ENCODE measurements around the gene DPPA5. TPM values are rescaled to one million over a fixed set of nuclear protein-coding genes. Genes with fewer than 3 reads are reported as not detected.

The DPPA5 gene
- total and polyA plus RNA-seq, 2 experiments from 2014 or later, result 3.0 to 12.9 TPM

DNA sequence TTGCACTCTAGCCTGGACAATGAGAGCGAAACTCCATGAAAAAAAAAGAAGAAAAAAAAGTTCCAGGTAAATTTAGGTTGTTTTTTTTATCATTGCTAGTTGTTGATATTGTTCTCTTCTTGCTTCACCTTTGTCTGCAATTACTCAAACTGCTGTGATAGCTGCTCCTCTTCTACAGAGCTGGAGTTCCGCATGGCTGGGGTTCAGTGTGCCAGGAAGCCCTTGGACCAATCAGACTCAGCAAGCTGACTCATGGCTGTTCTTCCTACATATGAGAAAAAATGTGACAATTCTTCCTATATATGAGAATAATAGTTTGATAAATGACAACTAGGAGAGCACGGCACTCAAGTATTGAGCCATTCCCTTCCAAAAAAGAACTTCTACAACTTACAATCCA lies 28.4 kb downstream of the DPPA5 start:
- H3K4me1 Mint-ChIP-seq, result 0 out of 3 replicates have a peak, but pooled peaks cover 3% of the 10 kb centered on the region
- H3K9me3 Mint-ChIP-seq, result peaks cover 4% of the 10 kb centered on the region; the same call in 2 of the 3 replicates
- Histone ChIP-seq H3F3A (replicated peaks; ENCODE audit: low read depth) (no peaks in the 10 kb centered on the region), H3K4me3 (no peak overlapping the region), H2AFZ (no peak overlapping the region), H3K27me3 (ENCODE audit: insufficient read depth) (no peaks in the 10 kb centered on the region), H4K20me1 (replicated peaks; ENCODE audit: insufficient read depth) (no peaks in the 10 kb centered on the region), H3K79me2 (replicated peaks; ENCODE audit: insufficient read depth) (no peaks in the 10 kb centered on the region), H3K9me2 (ENCODE audit: insufficient read depth) (no peaks in the 10 kb centered on the region), H3K36me3 (ENCODE audit: insufficient read depth) (no peaks in the 10 kb centered on the region), H3K27ac (ENCODE audit: low read depth) (no peak overlapping the region), H3K4me2 (no peak overlapping the region), H3K4me1 (ENCODE audit: insufficient read depth) (no peaks in the 10 kb centered on the region)
- no peak for TF ChIP-seq EZH2 (IDR thresholded peaks at IDR 0.05; ENCODE audit: low read depth, unreplicated experiment)
- TF ChIP-seq EZH2phosphoT487 (IDR thresholded peaks at IDR 0.05; ENCODE audit: unreplicated experiment), result no peak
- no peak for TF ChIP-seq CREB1 (CRISPR knock-in tag; IDR thresholded peaks at IDR 0.05; ENCODE audit: low read depth)
- TF ChIP-seq NANOG (IDR thresholded peaks at IDR 0.05; ENCODE audit: borderline replicate concordance), result no peak
- TF ChIP-seq JUNB (IDR thresholded peaks at IDR 0.05; ENCODE audit: unreplicated experiment), result no peak
- TF ChIP-seq, protein P1, sequence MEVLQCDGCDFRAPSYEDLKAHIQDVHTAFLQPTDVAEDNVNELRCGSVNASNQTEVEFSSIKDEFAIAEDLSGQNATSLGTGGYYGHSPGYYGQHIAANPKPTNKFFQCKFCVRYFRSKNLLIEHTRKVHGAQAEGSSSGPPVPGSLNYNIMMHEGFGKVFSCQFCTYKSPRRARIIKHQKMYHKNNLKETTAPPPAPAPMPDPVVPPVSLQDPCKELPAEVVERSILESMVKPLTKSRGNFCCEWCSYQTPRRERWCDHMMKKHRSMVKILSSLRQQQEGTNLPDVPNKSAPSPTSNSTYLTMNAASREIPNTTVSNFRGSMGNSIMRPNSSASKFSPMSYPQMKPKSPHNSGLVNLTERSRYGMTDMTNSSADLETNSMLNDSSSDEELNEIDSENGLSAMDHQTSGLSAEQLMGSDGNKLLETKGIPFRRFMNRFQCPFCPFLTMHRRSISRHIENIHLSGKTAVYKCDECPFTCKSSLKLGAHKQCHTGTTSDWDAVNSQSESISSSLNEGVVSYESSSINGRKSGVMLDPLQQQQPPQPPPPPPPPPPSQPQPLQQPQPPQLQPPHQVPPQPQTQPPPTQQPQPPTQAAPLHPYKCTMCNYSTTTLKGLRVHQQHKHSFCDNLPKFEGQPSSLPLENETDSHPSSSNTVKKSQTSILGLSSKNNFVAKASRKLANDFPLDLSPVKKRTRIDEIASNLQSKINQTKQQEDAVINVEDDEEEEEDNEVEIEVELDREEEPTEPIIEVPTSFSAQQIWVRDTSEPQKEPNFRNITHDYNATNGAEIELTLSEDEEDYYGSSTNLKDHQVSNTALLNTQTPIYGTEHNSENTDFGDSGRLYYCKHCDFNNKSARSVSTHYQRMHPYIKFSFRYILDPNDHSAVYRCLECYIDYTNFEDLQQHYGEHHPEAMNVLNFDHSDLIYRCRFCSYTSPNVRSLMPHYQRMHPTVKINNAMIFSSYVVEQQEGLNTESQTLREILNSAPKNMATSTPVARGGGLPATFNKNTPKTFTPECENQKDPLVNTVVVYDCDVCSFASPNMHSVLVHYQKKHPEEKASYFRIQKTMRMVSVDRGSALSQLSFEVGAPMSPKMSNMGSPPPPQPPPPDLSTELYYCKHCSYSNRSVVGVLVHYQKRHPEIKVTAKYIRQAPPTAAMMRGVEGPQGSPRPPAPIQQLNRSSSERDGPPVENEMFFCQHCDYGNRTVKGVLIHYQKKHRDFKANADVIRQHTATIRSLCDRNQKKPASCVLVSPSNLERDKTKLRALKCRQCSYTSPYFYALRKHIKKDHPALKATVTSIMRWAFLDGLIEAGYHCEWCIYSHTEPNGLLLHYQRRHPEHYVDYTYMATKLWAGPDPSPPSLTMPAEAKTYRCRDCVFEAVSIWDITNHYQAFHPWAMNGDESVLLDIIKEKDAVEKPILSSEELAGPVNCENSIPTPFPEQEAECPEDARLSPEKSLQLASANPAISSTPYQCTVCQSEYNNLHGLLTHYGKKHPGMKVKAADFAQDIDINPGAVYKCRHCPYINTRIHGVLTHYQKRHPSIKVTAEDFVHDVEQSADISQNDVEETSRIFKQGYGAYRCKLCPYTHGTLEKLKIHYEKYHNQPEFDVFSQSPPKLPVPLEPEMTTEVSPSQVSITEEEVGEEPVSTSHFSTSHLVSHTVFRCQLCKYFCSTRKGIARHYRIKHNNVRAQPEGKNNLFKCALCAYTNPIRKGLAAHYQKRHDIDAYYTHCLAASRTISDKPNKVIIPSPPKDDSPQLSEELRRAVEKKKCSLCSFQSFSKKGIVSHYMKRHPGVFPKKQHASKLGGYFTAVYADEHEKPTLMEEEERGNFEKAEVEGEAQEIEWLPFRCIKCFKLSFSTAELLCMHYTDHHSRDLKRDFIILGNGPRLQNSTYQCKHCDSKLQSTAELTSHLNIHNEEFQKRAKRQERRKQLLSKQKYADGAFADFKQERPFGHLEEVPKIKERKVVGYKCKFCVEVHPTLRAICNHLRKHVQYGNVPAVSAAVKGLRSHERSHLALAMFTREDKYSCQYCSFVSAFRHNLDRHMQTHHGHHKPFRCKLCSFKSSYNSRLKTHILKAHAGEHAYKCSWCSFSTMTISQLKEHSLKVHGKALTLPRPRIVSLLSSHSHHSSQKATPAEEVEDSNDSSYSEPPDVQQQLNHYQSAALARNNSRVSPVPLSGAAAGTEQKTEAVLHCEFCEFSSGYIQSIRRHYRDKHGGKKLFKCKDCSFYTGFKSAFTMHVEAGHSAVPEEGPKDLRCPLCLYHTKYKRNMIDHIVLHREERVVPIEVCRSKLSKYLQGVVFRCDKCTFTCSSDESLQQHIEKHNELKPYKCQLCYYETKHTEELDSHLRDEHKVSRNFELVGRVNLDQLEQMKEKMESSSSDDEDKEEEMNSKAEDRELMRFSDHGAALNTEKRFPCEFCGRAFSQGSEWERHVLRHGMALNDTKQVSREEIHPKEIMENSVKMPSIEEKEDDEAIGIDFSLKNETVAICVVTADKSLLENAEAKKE (CRISPR knock-in tag; IDR thresholded peaks at IDR 0.05), result no peak
- TF ChIP-seq, protein P2, sequence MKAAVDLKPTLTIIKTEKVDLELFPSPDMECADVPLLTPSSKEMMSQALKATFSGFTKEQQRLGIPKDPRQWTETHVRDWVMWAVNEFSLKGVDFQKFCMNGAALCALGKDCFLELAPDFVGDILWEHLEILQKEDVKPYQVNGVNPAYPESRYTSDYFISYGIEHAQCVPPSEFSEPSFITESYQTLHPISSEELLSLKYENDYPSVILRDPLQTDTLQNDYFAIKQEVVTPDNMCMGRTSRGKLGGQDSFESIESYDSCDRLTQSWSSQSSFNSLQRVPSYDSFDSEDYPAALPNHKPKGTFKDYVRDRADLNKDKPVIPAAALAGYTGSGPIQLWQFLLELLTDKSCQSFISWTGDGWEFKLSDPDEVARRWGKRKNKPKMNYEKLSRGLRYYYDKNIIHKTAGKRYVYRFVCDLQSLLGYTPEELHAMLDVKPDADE (IDR thresholded peaks at IDR 0.05), result no peak
- no peak for TF ChIP-seq ZNF114 (CRISPR knock-in tag; IDR thresholded peaks at IDR 0.05)
- TF ChIP-seq POLR2AphosphoS5 (IDR thresholded peaks at IDR 0.05; ENCODE audit: low read depth), result no peak
- TF ChIP-seq, protein P3, sequence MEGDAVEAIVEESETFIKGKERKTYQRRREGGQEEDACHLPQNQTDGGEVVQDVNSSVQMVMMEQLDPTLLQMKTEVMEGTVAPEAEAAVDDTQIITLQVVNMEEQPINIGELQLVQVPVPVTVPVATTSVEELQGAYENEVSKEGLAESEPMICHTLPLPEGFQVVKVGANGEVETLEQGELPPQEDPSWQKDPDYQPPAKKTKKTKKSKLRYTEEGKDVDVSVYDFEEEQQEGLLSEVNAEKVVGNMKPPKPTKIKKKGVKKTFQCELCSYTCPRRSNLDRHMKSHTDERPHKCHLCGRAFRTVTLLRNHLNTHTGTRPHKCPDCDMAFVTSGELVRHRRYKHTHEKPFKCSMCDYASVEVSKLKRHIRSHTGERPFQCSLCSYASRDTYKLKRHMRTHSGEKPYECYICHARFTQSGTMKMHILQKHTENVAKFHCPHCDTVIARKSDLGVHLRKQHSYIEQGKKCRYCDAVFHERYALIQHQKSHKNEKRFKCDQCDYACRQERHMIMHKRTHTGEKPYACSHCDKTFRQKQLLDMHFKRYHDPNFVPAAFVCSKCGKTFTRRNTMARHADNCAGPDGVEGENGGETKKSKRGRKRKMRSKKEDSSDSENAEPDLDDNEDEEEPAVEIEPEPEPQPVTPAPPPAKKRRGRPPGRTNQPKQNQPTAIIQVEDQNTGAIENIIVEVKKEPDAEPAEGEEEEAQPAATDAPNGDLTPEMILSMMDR (conservative IDR thresholded peaks at IDR 0.05; ENCODE audit: low read depth in 2 of 2), result no peak
- TF ChIP-seq, protein P4, sequence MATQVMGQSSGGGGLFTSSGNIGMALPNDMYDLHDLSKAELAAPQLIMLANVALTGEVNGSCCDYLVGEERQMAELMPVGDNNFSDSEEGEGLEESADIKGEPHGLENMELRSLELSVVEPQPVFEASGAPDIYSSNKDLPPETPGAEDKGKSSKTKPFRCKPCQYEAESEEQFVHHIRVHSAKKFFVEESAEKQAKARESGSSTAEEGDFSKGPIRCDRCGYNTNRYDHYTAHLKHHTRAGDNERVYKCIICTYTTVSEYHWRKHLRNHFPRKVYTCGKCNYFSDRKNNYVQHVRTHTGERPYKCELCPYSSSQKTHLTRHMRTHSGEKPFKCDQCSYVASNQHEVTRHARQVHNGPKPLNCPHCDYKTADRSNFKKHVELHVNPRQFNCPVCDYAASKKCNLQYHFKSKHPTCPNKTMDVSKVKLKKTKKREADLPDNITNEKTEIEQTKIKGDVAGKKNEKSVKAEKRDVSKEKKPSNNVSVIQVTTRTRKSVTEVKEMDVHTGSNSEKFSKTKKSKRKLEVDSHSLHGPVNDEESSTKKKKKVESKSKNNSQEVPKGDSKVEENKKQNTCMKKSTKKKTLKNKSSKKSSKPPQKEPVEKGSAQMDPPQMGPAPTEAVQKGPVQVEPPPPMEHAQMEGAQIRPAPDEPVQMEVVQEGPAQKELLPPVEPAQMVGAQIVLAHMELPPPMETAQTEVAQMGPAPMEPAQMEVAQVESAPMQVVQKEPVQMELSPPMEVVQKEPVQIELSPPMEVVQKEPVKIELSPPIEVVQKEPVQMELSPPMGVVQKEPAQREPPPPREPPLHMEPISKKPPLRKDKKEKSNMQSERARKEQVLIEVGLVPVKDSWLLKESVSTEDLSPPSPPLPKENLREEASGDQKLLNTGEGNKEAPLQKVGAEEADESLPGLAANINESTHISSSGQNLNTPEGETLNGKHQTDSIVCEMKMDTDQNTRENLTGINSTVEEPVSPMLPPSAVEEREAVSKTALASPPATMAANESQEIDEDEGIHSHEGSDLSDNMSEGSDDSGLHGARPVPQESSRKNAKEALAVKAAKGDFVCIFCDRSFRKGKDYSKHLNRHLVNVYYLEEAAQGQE (IDR thresholded peaks at IDR 0.05; ENCODE audit: unreplicated experiment), result no peak
- no peak for TF ChIP-seq ZNF331 (CRISPR knock-in tag; IDR thresholded peaks at IDR 0.05; ENCODE audit: low read depth)
- TF ChIP-seq STAT1 (IDR thresholded peaks at IDR 0.05; ENCODE audit: unreplicated experiment), result no peak
- ATAC-seq (no peak), DNase-seq (ENCODE audit: low spot score) (no peak)
- peaks cover 2% of the 10 kb centered on the region; the same call in 2 of the 3 replicates for H3K36me3 Mint-ChIP-seq (ENCODE audit: low read depth)
- H3K27ac Mint-ChIP-seq, result no peak overlapping the region
- peaks cover 3% of the 10 kb centered on the region for H3K27me3 Mint-ChIP-seq (ENCODE audit: insufficient read depth, low read depth, poor library complexity)
- no peak overlapping the region for H3K4me3 Mint-ChIP-seq
